T-helper 1 cell treated with Interleukin-12 subunit alpha and Interleukin-12 subunit beta and Interleukin-4 antibody, amounts not matched to agents 30 μg/mL and 1 μg/mL, for 36 hours (primary cell): ENCODE data around the gene TTC33.
"Not testable (repeated sequence)": the region's sequence is repeated elsewhere in the genome, so short reads cannot be mapped to it uniquely, and the experiment has no call there.

ENCODE experiments used
- H3K27ac Mint-ChIP-seq: one replicate; pipeline ENCODE4 v1.8.0; 2021; ENCODE audit warnings: mild to moderate bottlenecking, mixed read lengths
- H3K27me3 Mint-ChIP-seq: one replicate; pipeline ENCODE4 v1.8.0; 2021; ENCODE audit warnings: low read depth, mixed read lengths
- H3K36me3 Mint-ChIP-seq: one replicate; pipeline ENCODE4 v1.8.0; 2021; ENCODE audit warnings: low read depth, mixed read lengths
- H3K4me1 Mint-ChIP-seq: one replicate; pipeline ENCODE4 v1.8.0; 2021; ENCODE audit warnings: low read depth, mixed read lengths
- H3K4me3 Mint-ChIP-seq: one replicate; pipeline ENCODE4 v1.8.0; 2021; ENCODE audit warnings: mild to moderate bottlenecking, moderate library complexity, mixed read lengths
- H3K9me3 Mint-ChIP-seq: one replicate; pipeline ENCODE4 v1.8.0; 2021; ENCODE audit warnings: mixed read lengths

TTC33 gene

DNA sequence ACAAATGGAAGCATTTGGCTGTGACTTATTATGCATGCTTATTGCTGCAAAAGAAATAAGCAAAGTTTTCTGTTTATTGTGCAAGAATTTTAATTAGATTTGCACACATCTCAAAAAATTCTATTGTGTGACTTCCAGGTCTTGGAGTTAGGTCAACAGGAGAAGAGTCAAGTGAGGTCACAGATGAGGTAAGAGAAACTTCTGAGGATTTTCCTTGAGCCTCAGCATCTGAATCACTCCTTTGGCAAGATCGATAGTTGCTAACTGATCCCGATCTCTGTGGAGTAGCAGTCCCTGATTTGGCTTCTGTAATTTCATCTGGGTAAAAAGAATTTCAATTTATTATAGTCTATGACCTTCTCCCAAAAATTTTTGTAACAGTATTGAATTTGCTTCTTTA lies 6.9 kb upstream of the TTC33 start:
- Mint-ChIP-seq H3K4me1 (peaks cover under 1% of the 10 kb centered on the region), H3K27ac (no peak overlapping the region), H3K9me3 (no peaks in the 10 kb centered on the region), H3K27me3 (no peaks in the 10 kb centered on the region), H3K36me3 (peaks cover 32% of the 10 kb centered on the region), H3K4me3 (no peak overlapping the region)

DNA sequence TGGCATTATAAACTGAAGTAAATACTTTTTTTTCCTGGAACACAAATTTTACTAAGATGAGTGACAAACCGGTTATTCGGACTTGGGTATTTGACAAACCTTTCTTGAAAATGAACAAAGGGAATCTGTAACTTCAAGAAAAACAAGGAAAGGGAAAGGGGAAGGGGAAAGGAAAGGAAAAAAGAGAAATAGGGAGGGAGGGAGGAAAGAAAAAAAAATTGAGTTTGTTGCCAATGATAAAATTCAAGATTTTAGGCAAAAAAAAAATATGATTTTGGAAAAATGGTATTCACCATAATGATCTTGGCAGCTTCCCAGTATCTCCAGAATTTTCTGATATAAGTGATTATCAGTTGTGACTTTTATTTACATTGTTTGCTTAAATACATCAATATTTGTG lies 1.6 kb upstream of the TTC33 start:
- Mint-ChIP-seq H3K4me1 (peaks cover 8% of the 10 kb centered on the region), H3K27me3 (no peaks in the 10 kb centered on the region), H3K27ac (peak overlapping the region; percentile 38), H3K36me3 (peaks cover 17% of the 10 kb centered on the region), H3K4me3 (no peak overlapping the region), H3K9me3 (no peaks in the 10 kb centered on the region)

DNA sequence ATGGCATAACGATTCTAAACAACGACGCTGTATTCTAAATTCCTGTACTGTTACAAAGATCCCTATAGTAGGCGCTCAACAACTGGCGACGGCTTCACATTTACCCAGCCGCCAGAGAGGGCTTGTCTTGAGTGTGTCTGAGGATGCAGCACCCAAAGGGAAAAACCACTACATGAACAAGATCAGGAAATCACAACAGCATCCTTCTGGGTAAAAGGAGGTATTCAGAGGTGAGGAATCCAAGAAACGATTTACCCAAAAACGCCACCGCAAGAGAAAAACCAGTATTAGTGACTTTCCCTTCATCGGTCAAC lies 711 bp downstream of the TTC33 start:
- H3K27ac Mint-ChIP-seq, result no peak overlapping the region
- H3K9me3 Mint-ChIP-seq, result no peaks in the 10 kb centered on the region
- peaks cover 23% of the 10 kb centered on the region for H3K4me1 Mint-ChIP-seq
- H3K27me3 Mint-ChIP-seq, result no peaks in the 10 kb centered on the region
- H3K4me3 Mint-ChIP-seq, result no peak overlapping the region
- peaks cover 19% of the 10 kb centered on the region for H3K36me3 Mint-ChIP-seq

DNA sequence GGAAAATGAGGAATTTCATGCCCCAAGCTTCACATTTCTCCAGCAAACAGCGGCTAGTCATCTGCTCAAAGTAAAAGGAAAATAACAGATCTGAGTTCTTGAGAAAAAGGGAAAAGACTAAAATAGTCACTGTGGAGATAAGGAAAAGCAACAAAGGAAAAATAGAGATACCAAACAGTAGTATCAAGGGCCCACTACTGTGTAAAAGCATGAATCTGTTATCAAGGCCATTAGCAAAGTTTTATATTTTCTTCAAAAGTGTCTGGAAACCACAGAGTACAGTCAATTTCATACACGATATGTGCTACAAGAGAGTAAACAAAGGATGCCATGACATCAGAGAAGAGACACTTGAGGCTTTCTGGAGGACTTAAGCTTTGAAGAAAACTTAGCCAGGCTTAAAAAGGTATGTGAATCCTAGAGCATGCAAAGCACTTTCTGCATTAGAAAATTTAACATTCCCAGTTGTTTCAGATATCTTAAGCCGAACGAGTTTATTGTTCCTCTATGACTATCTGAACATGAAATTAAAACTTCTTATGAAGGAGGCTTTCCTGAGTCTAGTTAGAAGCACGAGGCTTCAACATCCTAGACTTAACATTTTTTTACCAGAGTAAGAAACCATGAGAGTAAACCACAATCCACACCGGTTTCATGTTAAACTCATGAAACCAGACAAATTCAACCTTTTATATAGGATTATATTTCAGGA lies 1.2 kb downstream of the TTC33 start:
- Mint-ChIP-seq H3K36me3 (peaks cover 19% of the 10 kb centered on the region), H3K4me1 (peaks cover 23% of the 10 kb centered on the region), H3K27ac (no peak overlapping the region), H3K4me3 (no peak overlapping the region), H3K27me3 (no peaks in the 10 kb centered on the region), H3K9me3 (no peaks in the 10 kb centered on the region)

DNA sequence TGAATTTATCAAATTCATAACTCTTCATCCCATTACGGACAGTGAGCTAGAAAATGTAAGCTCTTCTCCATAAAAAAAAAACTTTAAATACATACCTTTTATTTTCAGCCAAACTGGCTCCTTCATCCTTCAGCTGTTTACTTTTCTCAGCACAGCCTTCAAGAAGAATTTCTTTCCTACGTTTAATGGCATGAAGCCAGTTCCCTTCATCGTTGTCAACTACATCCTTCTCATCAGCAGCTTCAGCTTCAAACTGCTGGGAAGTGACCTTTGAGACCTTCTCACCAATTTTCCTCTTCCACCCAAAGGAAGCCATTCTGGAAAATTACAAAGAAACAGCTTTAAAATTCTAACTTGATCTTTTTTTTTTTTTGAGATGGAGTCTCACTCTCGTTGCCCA lies 9.1 kb downstream of the TTC33 start:
- H3K36me3 Mint-ChIP-seq, result peaks cover 33% of the 10 kb centered on the region
- H3K9me3 Mint-ChIP-seq, result no peaks in the 10 kb centered on the region
- H3K4me1 Mint-ChIP-seq, result peaks cover 20% of the 10 kb centered on the region
- H3K27ac Mint-ChIP-seq, result no peak overlapping the region
- H3K4me3 Mint-ChIP-seq, result no peak overlapping the region
- H3K27me3 Mint-ChIP-seq, result no peaks in the 10 kb centered on the region

DNA sequence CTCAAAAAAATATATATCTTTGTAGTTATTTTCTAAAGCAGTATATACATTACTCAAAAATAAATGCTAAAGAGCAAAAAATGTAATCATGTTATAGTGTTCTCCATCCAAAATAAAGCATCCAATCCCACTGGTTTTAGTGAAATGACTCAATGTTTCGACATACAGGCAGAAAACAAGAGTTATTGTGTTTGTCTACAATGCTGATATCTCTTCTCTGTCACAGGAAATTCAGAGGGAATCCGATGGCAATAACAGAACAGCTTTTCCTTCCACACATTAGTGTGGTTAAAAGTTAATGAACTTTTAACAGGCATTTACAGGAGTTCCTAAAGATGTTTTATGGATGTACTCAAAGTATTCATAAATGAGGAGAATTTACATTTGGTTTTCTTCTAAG lies 12.0 kb downstream of the TTC33 start:
- no peak overlapping the region for H3K27ac Mint-ChIP-seq
- peaks cover 41% of the 10 kb centered on the region for H3K36me3 Mint-ChIP-seq
- H3K4me3 Mint-ChIP-seq, result no peak overlapping the region

DNA sequence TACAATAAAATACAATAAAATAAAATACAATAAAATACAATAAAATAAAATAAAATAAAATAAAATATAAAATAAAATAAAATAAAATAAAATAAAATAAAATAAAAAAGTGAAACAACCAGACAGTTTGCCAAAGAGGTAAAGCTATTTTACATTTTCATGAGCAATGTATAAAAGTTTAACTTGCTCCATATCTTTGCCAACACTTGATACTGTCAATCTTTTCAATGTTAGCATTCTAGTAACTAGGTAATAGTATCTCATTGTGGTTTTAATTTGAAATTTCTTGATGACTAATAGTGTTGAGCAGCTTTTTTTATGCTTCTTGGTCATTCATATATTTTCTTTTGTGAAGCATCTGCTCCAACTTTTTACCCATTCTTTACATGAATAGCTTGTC lies 17.3 kb downstream of the TTC33 start:
- no peak overlapping the region for H3K27ac Mint-ChIP-seq
- H3K36me3 Mint-ChIP-seq, result peaks cover 28% of the 10 kb centered on the region
- H3K4me1 Mint-ChIP-seq, result peaks cover 18% of the 10 kb centered on the region
- no peak overlapping the region for H3K4me3 Mint-ChIP-seq
- no peaks in the 10 kb centered on the region for H3K27me3 Mint-ChIP-seq
- peaks cover 12% of the 10 kb centered on the region for H3K9me3 Mint-ChIP-seq

More for the DNA sequence above, 12.0 kb downstream of the TTC33 start:
- peaks cover 11% of the 10 kb centered on the region for H3K4me1 Mint-ChIP-seq
- H3K27me3 Mint-ChIP-seq, result no peaks in the 10 kb centered on the region
- peaks cover 12% of the 10 kb centered on the region for H3K9me3 Mint-ChIP-seq

DNA sequence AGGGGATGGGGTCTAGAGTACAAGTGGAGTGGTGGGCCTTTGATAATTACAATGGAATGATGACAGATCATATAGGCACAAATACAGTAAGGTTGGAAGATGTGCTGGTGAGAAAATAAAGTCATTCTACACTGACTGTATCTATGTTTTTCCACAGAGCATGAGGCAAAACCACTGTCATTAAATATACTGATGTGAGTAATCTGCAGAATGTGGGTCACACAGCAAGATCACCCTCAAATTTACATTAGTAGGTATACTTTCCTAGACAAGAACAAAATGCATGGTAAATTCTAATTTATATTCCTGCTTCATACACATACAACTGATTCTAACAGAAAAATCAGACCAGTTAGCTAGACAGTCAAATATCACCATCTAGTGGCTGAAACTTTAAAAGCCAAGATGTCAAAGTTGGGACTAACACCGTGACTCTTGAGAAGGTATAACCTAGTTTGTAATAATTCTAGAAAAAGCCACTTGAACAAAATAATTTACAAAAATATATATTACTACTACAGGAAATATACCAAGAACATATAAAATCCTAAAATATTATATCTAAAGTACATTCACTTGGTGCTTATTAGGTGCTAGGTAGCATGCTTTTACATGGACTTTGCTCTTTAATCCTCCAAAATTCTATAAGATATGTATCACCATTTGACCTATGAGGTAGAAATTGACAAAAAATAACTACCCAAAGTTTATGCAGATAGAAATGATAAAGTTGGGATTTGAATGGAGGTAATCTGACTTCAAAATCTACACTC lies 19.5 kb downstream of the TTC33 start:
- no peaks in the 10 kb centered on the region for H3K27me3 Mint-ChIP-seq

DNA sequence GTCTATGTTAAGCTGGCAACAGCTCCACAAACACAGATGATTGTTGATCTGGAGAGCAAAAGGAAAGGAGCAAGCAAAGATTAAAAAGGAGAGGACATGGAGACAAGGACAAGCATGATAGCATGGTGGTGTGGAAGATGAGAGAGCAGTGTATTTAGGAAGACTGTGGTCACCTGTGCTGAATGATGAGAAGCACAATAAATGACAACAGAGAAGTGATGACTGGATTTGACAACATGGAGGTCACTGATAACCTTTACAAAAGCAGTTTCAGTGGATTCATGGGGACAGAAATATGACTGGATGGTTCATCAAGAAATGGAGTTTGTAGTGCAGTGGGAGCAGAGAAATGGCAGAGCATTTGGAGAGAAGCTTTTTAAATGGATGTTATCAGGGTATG lies 20.2 kb downstream of the TTC33 start:
- H3K4me3 Mint-ChIP-seq, result no peak overlapping the region
- peaks cover 16% of the 10 kb centered on the region for H3K36me3 Mint-ChIP-seq
- H3K9me3 Mint-ChIP-seq, result peaks cover 7% of the 10 kb centered on the region
- H3K4me1 Mint-ChIP-seq, result peaks cover 19% of the 10 kb centered on the region
- H3K27ac Mint-ChIP-seq, result no peak overlapping the region
- no peaks in the 10 kb centered on the region for H3K27me3 Mint-ChIP-seq

More for the DNA sequence above, 19.5 kb downstream of the TTC33 start:
- Mint-ChIP-seq H3K4me3 (no peak overlapping the region), H3K4me1 (peaks cover 19% of the 10 kb centered on the region), H3K9me3 (peaks cover 12% of the 10 kb centered on the region), H3K27ac (no peak overlapping the region), H3K36me3 (peaks cover 19% of the 10 kb centered on the region)

DNA sequence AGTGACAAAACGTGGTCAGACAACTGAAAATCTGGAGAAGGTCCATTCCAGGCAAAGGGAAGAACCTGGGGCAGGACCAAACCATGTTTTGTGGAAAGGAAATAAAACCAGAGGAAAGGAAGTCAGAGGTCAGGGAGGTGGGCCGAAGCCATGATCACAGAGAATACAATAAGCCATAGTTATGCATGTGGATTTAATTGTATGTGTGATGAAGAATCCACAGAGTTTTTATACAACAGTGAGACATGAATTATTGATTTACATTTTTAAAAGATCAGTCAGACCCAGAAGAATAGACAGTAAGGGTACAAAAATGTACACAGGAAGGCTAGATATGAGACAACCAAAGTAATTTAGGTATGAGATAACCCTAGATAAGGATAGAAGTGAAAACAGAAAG lies 20.8 kb downstream of the TTC33 start:
- H3K4me3 Mint-ChIP-seq, result no peak overlapping the region
- peaks cover 4% of the 10 kb centered on the region for H3K9me3 Mint-ChIP-seq
- H3K27me3 Mint-ChIP-seq, result no peaks in the 10 kb centered on the region
- H3K27ac Mint-ChIP-seq, result no peak overlapping the region
- peaks cover 19% of the 10 kb centered on the region for H3K4me1 Mint-ChIP-seq
- peaks cover 12% of the 10 kb centered on the region for H3K36me3 Mint-ChIP-seq

DNA sequence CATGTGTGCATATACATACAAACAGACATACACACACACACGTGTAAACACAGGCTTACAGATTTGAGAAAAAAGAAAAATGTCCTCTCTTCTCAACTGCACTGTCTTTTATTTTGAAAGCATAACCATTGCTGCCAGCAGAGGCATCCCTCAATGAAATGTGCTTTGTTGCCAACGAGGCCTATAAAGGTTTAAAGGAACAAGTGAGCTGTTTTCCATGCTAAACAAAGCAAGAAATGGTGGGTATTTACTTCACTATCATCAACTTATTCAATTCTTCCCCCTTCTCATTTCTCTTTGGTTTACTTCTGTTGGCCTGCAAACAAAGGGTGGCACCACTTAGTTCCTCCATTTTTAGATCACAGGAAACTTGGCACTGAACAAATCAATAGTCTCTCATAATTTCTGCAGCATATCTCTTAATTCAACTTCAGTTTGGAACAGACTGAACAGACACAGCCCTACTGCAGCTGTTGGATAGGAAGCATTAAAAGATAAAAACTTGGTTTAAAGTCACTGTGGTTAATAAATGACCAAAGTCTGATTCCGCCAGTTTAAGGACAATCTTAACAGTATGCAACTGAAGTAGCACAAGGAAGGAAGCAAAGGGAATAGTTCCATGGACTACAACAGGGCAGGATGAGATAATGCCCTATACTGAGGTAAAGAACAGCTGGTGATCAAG lies 21.7 kb downstream of the TTC33 start:
- no peak overlapping the region for H3K4me3 Mint-ChIP-seq
- no peak overlapping the region for H3K27ac Mint-ChIP-seq
- peaks cover 19% of the 10 kb centered on the region for H3K4me1 Mint-ChIP-seq
- H3K9me3 Mint-ChIP-seq, result no peaks in the 10 kb centered on the region
- H3K36me3 Mint-ChIP-seq, result peaks cover 8% of the 10 kb centered on the region
- H3K27me3 Mint-ChIP-seq, result no peaks in the 10 kb centered on the region

DNA sequence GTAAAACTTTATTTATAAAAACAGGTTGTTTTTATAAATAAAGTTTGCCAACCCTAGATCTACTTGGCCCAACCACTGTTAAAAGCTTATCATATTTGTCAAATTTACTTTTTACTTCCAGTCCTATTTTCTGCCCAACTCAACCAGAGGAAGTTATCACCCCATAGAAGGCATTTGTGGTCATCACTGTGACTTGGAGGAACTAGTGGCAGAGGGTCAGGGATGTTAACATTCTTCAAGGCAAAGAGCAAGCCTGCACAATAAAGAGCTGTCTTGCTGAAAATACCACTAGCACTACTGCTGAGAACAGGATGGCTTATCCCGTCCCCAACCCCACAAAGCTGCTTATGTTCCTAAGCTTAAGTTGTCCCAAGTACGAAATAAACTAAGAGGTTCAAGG lies 22.3 kb downstream of the TTC33 start:
- peaks cover 19% of the 10 kb centered on the region for H3K4me1 Mint-ChIP-seq
- no peak overlapping the region for H3K27ac Mint-ChIP-seq
- H3K36me3 Mint-ChIP-seq, result peaks cover 6% of the 10 kb centered on the region
- H3K9me3 Mint-ChIP-seq, result no peaks in the 10 kb centered on the region
- no peak overlapping the region for H3K4me3 Mint-ChIP-seq
- no peaks in the 10 kb centered on the region for H3K27me3 Mint-ChIP-seq

DNA sequence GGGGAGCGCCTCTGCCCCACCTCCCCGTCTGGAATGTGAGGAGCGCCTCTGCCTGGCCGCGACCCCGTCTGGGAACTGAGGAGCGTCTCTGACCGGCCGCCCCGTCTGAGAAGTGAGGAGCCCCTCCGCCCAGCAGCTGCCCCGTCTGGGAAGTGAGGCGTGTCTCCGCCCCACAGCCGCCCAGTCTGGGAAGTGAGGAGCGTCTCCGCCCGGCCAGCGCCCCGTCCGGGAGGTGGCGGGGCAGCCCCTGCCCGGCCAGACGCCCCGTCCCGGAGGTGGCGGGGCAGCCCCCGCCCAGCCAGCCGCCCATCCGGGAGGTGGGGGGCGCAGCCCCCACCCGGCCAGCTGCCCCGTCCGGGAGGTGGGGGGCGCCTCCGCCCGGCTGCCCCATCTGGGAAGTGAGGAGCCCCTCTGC lies 33.3 kb downstream of the TTC33 start:
- H3K36me3 Mint-ChIP-seq, result peaks cover 38% of the 10 kb centered on the region

DNA sequence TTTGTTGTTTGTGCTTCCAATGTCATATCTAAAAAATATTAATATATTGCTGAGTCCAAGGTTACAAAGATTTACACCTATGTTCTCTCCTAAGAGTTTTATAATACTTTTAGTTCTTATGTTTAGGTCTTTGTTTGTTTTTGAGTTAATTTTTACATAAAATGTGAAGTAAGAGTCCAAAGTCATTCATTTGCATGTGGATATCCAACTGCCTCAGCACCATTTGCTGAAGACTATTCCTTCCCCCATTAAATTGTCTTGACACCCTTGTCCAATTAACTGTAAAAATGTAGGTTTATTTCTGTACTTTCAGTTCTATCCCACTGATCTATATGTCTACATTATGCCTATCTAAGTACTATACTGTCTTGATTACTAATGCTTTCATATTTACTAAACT lies 35.7 kb downstream of the TTC33 start:
- Mint-ChIP-seq H3K9me3 (peaks cover 14% of the 10 kb centered on the region), H3K27ac (no peak overlapping the region), H3K4me3 (no peak overlapping the region), H3K27me3 (no peaks in the 10 kb centered on the region), H3K4me1 (peaks cover 9% of the 10 kb centered on the region), H3K36me3 (peaks cover 36% of the 10 kb centered on the region)

More for the DNA sequence above, 33.3 kb downstream of the TTC33 start:
- not testable (repeated sequence) for H3K4me3 Mint-ChIP-seq, H3K27ac Mint-ChIP-seq, H3K4me1 Mint-ChIP-seq, H3K27me3 Mint-ChIP-seq
- peaks cover 14% of the 10 kb centered on the region for H3K9me3 Mint-ChIP-seq

DNA sequence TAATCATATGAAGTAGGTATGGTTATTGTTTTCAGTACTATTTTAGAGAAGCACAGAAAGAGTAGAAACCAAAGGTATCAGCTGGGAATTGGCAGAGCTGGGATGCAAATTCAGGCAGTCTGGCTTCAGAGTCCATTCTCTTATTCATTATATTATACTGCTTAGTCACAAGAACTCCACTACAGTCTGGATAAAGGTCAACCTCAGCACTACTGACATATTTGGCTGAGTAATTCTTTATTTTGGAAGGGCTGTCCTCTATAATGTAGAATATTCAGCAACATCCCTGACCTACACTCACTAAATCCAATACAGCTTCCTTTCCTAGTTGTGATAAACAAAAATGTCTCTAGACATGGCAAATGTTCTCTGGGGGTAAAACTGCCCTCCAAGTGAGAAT lies 38.5 kb downstream of the TTC33 start:
- no peak overlapping the region for H3K4me3 Mint-ChIP-seq
- peaks cover 14% of the 10 kb centered on the region for H3K9me3 Mint-ChIP-seq
- no peak overlapping the region for H3K27ac Mint-ChIP-seq
- H3K36me3 Mint-ChIP-seq, result peaks cover 29% of the 10 kb centered on the region
- peaks cover 9% of the 10 kb centered on the region for H3K4me1 Mint-ChIP-seq
- no peaks in the 10 kb centered on the region for H3K27me3 Mint-ChIP-seq
